Osteocyte (in vitro differentiated cells): ENCODE measurements around the gene TENM4. TPM values are rescaled to one million over a fixed set of nuclear protein-coding genes. Genes with fewer than 3 reads are reported as not detected.

ENCODE experiments used
- DNase-seq: peaks from one replicate; pipeline ENCODE4 v3.0.0; 2021; ENCODE audit warnings: mixed read lengths; ENCODE audit not compliant: unreplicated experiment; ENCODE audit errors: extremely low spot score
- H3K27ac Mint-ChIP-seq: one replicate; pipeline ENCODE4 v1.8.0; 2021; ENCODE audit warnings: mild to moderate bottlenecking, mixed read lengths; ENCODE audit not compliant: unreplicated experiment
- H3K27me3 Mint-ChIP-seq: one replicate; pipeline ENCODE4 v1.8.0; 2021; ENCODE audit warnings: mixed read lengths; ENCODE audit not compliant: unreplicated experiment
- H3K36me3 Mint-ChIP-seq: one replicate; pipeline ENCODE4 v1.8.0; 2021; ENCODE audit warnings: mixed read lengths; ENCODE audit not compliant: unreplicated experiment
- H3K4me1 Mint-ChIP-seq: one replicate; pipeline ENCODE4 v1.8.0; 2021; ENCODE audit warnings: mixed read lengths; ENCODE audit not compliant: unreplicated experiment
- H3K4me3 Mint-ChIP-seq: one replicate; pipeline ENCODE4 v1.8.0; 2021; ENCODE audit warnings: mild to moderate bottlenecking, moderate library complexity, mixed read lengths; ENCODE audit not compliant: unreplicated experiment
- H3K9me3 Mint-ChIP-seq: one replicate; pipeline ENCODE4 v1.8.0; 2021; ENCODE audit warnings: mixed read lengths; ENCODE audit not compliant: unreplicated experiment
- total RNA-seq: library from RNA; stranded (reverse); gene quantifications from 2 replicates; pipeline ENCODE4 v1.2.1, GENCODE V29; 2021
- TF ChIP-seq, protein P1 (sequence below): fragments of 200-600 bp; sonication (generic); IDR thresholded peaks from 2 replicates; pipeline ENCODE4 v1.5.0; 2021; ENCODE audit warnings: antibody characterized with exemption, mild to moderate bottlenecking, moderate library complexity

TENM4 gene
- total RNA-seq, 1 donor from 2014 or later = 74.1 TPM

DNA sequence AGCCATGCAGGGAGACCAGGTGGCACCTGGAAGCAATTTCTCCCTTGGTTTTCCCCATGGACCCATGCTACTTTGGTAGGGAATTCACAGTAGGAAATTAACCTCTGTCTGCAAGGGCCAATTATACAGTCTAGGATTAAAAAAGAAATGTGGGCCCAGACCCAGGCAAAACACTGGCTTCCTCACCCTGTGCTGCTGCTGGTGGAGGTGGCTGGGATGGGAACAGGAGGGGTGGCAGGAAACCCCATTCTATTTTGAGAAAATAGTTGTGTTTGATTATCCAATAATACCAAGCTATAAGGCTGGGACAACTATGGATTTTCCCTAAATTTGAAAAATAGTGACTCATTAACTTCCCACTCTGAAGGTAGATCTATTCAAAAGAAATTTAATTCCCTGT lies 449.1 kb downstream of the TENM4 start:
- Mint-ChIP-seq H3K27me3 (no peaks in the 10 kb centered on the region), H3K4me1 (peaks cover 4% of the 10 kb centered on the region), H3K27ac (no peak overlapping the region), H3K36me3 (peaks cover 3% of the 10 kb centered on the region), H3K4me3 (no peak overlapping the region), H3K9me3 (peaks cover 6% of the 10 kb centered on the region)
- TF ChIP-seq, protein P1, sequence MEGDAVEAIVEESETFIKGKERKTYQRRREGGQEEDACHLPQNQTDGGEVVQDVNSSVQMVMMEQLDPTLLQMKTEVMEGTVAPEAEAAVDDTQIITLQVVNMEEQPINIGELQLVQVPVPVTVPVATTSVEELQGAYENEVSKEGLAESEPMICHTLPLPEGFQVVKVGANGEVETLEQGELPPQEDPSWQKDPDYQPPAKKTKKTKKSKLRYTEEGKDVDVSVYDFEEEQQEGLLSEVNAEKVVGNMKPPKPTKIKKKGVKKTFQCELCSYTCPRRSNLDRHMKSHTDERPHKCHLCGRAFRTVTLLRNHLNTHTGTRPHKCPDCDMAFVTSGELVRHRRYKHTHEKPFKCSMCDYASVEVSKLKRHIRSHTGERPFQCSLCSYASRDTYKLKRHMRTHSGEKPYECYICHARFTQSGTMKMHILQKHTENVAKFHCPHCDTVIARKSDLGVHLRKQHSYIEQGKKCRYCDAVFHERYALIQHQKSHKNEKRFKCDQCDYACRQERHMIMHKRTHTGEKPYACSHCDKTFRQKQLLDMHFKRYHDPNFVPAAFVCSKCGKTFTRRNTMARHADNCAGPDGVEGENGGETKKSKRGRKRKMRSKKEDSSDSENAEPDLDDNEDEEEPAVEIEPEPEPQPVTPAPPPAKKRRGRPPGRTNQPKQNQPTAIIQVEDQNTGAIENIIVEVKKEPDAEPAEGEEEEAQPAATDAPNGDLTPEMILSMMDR = no peak
- no peak for DNase-seq

DNA sequence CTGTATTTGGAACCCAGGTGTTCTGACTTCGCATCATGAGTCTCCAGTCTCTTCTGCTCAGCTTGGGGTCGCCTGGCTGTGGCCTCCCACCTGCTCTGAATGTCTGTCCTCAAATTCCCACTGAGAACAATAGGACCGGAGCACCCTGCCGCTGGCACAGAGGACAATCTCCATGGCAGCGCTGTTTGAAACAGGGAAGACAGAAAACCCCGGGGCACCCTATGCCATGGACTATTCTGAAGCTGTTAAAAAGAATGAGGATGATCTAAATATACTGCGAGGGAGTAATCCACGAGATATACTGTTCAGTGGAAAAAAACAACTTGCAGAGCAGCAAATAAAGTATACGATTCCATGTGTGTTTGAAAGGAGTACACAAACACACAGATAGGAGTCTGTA lies 450.6 kb downstream of the TENM4 start:
- peaks cover 6% of the 10 kb centered on the region for H3K9me3 Mint-ChIP-seq
- H3K27me3 Mint-ChIP-seq = no peaks in the 10 kb centered on the region

DNA sequence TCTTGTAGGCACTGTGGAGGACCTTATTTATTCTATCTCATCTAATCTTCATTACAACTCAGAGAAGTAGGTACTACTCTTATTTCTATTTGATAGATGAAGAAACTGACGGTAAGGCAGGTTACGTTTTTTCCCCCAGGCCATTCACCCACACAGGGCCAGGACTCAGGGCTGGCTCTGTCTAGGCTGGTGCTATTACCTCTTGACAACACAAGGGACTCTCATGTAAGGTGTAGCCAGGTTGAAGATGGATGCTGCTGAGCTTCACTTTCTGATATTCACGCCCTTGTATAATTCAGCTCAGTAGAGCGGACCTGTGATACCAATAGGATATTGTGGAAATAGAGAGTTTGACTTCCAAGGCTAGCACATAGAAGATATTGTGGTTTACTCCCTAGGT lies 453.1 kb downstream of the TENM4 start:
- H3K4me1 Mint-ChIP-seq = peaks cover 5% of the 10 kb centered on the region
- TF ChIP-seq, protein P1 = no peak
- H3K27me3 Mint-ChIP-seq = no peaks in the 10 kb centered on the region
- no peak overlapping the region for H3K27ac Mint-ChIP-seq
- H3K4me3 Mint-ChIP-seq = no peak overlapping the region
- peaks cover 2% of the 10 kb centered on the region for H3K36me3 Mint-ChIP-seq
- H3K9me3 Mint-ChIP-seq = no peaks in the 10 kb centered on the region
- no peak for DNase-seq

More for the DNA sequence above, 450.6 kb downstream of the TENM4 start:
- peaks cover 3% of the 10 kb centered on the region for H3K36me3 Mint-ChIP-seq
- no peak overlapping the region for H3K4me3 Mint-ChIP-seq
- no peak for DNase-seq
- TF ChIP-seq, protein P1 = no peak
- H3K27ac Mint-ChIP-seq = no peak overlapping the region
- peaks cover 4% of the 10 kb centered on the region for H3K4me1 Mint-ChIP-seq

DNA sequence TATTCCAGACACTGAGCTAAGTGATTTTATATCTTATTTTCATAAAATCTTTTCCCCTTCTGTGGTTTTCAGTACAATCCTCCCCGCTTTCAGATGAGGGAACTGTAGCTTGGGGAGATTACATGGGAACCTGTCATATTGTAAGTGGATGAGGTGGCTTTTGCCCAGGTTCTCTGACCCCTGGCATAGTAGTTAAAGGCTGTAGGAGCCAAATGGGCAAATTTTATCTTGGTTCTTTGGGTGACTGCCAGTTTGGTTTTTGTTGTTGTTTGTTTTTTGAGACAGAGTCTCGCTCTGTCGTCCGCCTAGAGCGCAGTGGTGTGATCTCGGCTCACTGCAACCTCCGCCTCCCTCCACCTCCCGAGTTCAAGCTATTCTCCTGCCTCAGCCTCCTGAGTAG lies 454.5 kb downstream of the TENM4 start:
- H3K4me1 Mint-ChIP-seq = peaks cover 9% of the 10 kb centered on the region
- peaks cover 2% of the 10 kb centered on the region for H3K36me3 Mint-ChIP-seq
- TF ChIP-seq, protein P1 = no peak
- no peak overlapping the region for H3K4me3 Mint-ChIP-seq
- H3K27ac Mint-ChIP-seq = no peak overlapping the region
- H3K27me3 Mint-ChIP-seq = no peaks in the 10 kb centered on the region
- H3K9me3 Mint-ChIP-seq = no peaks in the 10 kb centered on the region
- DNase-seq = no peak

DNA sequence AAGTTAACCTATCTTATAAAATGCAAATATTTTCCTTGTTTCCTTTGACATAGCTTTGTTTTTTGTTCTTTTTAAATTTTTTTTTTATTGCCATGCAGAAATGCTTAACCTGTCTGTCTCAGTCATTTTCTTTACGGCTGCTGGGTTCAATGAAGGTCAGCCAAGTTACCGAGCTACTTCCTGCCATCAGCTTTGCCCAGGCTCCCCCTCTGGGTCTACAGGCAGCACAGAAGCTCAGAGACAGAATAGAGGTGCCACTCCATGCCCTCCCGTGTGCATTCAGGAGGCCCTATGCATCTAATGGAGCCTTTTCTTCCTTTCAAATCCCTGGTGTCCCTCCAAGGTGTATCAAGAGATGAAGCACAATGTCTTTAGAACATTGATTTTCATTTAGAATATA lies 455.2 kb downstream of the TENM4 start:
- peaks cover 9% of the 10 kb centered on the region for H3K4me1 Mint-ChIP-seq
- TF ChIP-seq, protein P1 = no peak
- DNase-seq = no peak
- H3K4me3 Mint-ChIP-seq = no peak overlapping the region
- H3K36me3 Mint-ChIP-seq = peaks cover 2% of the 10 kb centered on the region
- no peak overlapping the region for H3K27ac Mint-ChIP-seq
- H3K27me3 Mint-ChIP-seq = no peaks in the 10 kb centered on the region
- no peaks in the 10 kb centered on the region for H3K9me3 Mint-ChIP-seq
